DOHH2 (cell line): ENCODE results near the gene RAI1.

Experiments used
- EZH2phosphoT487 ChIP-seq: fragments of 200-600 bp; sonication (generic); IDR thresholded peaks from 2 replicates; pipeline ENCODE4 v1.6.1; 2017; ENCODE audit warnings: borderline replicate concordance, mild to moderate bottlenecking, antibody characterized with exemption, low read length, moderate library complexity, mixed read lengths
- TF ChIP-seq, protein P1 (sequence below): fragments of 200-600 bp; sonication (generic); IDR thresholded peaks from one replicate; pipeline ENCODE4 v1.5.1; 2014; ENCODE audit warnings: antibody characterized with exemption, mild to moderate bottlenecking, low read depth, low read length; ENCODE audit not compliant: poor library complexity, severe bottlenecking

DNA sequence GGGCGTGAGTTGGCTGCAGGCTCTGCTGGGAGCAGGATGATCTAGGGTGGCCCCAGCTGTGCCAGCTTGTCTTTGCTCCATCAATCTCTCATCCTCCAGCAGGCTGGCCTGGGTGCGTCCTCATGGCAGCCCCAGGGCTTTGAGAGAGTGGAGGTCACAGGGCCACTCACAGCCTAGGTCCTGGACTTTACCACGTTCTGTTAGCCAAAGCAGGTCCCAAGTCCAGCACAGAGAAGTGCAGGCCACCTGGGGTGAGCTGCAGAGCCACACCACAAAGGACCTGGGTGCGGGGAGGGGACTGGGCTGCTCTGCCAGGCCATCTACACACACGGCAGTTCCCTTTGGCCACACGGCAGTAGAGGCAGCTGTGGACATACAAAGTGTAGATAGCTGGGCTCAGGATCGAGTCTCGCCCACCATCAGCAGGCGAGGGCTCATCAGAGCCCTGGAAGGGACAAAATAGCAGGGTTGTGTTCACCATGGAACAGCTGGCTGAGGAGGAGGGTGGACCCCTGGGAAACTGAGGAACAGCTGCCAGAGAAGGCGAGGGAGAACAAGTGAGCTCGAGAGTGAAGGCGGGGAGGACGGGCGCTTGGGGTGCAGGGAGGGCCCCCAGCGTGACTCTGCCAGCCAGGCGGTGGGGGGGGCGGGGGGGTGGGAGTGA is 125.5 kb downstream of the RAI1 start:
- TF ChIP-seq, protein P1, sequence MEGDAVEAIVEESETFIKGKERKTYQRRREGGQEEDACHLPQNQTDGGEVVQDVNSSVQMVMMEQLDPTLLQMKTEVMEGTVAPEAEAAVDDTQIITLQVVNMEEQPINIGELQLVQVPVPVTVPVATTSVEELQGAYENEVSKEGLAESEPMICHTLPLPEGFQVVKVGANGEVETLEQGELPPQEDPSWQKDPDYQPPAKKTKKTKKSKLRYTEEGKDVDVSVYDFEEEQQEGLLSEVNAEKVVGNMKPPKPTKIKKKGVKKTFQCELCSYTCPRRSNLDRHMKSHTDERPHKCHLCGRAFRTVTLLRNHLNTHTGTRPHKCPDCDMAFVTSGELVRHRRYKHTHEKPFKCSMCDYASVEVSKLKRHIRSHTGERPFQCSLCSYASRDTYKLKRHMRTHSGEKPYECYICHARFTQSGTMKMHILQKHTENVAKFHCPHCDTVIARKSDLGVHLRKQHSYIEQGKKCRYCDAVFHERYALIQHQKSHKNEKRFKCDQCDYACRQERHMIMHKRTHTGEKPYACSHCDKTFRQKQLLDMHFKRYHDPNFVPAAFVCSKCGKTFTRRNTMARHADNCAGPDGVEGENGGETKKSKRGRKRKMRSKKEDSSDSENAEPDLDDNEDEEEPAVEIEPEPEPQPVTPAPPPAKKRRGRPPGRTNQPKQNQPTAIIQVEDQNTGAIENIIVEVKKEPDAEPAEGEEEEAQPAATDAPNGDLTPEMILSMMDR, result no peak
- no peak for TF ChIP-seq EZH2phosphoT487
